ENCODE results near the gene USP11. TPM values are rescaled to one million over a fixed set of nuclear protein-coding genes. Genes with fewer than 3 reads are reported as not detected.

The USP11 gene
- total RNA-seq, 1 donor from 2014 or later, result 106 TPM

GRCh38 chrX:47193475-47194193, 39.2 kb upstream of the USP11 start, which contains the start of gene UBA1:
Gene UBA1 (plus strand): TSS chrX:47193829. CDS start chrX:47198803, 4,974 bp downstream.
- peak; percentile 99 for DNase-seq (ENCODE audit: low spot score)
- TF ChIP-seq CTCF (IDR thresholded peaks at IDR 0.05) (peak; percentile 91), EZH2phosphoT487 (IDR thresholded peaks at IDR 0.05) (no peak), EZH2 (IDR thresholded peaks at IDR 0.05) (no peak)
- peaks cover 57% of the 10 kb centered on the region for H3K4me1 Mint-ChIP-seq
- H3K9me3 ChIP-seq (ENCODE audit: low read depth), result no peaks in the 10 kb centered on the region
- H3K36me3 ChIP-seq, result peaks cover 2% of the 10 kb centered on the region
- peak within 1 kb of the TSS; percentile 72 for H2AFZ ChIP-seq (replicated peaks)
- peak within 1 kb of the TSS; percentile 99 for H3K4me3 Mint-ChIP-seq
- H3K4me1 ChIP-seq, result peaks cover 41% of the 10 kb centered on the region
- H3K9me3 Mint-ChIP-seq, result no peaks in the 10 kb centered on the region
- peak within 1 kb of the TSS; percentile 92 for H3K4me3 ChIP-seq
- H3K36me3 Mint-ChIP-seq, result peaks cover 28% of the 10 kb centered on the region
- H3K9ac ChIP-seq, result peak within 1 kb of the TSS; percentile 99
- peak within 1 kb of the TSS; percentile 99 for H3K4me2 ChIP-seq
- peaks cover 50% of the 10 kb centered on the region for H3K79me2 ChIP-seq (ENCODE audit: low read depth)
- H3K27ac ChIP-seq, result peak within 1 kb of the TSS; percentile 90
- H3F3A ChIP-seq (ENCODE audit: low read depth), result peaks cover 16% of the 10 kb centered on the region
- H3K27ac Mint-ChIP-seq, result peak within 1 kb of the TSS; percentile 99
- H3K27me3 Mint-ChIP-seq (ENCODE audit: insufficient read depth, low read depth), result peaks cover 7% of the 10 kb centered on the region
- H4K20me1 ChIP-seq (ENCODE audit: low read depth), result peaks cover 47% of the 10 kb centered on the region
- H3K27me3 ChIP-seq, result peaks cover 19% of the 10 kb centered on the region

GRCh38 chrX:47194194-47194787, 38.5 kb upstream of the USP11 start:
- Histone ChIP-seq H3K9me3 (ENCODE audit: low read depth) (no peaks in the 10 kb centered on the region), H3K36me3 (peaks cover 7% of the 10 kb centered on the region), H3K27ac (peak overlapping the region; percentile 90), H3F3A (ENCODE audit: low read depth) (peaks cover 14% of the 10 kb centered on the region), H3K27me3 (peaks cover 19% of the 10 kb centered on the region), H3K79me2 (ENCODE audit: low read depth) (peaks cover 57% of the 10 kb centered on the region), H2AFZ (replicated peaks) (peak overlapping the region; percentile 72), H3K4me3 (peak overlapping the region; percentile 92), H4K20me1 (ENCODE audit: low read depth) (peaks cover 53% of the 10 kb centered on the region), H3K9ac (peak overlapping the region; percentile 99), H3K4me2 (peak overlapping the region; percentile 99), H3K4me1 (peaks cover 41% of the 10 kb centered on the region)
- peak overlapping the region; percentile 99 for H3K27ac Mint-ChIP-seq
- peaks cover 7% of the 10 kb centered on the region for H3K27me3 Mint-ChIP-seq (ENCODE audit: insufficient read depth, low read depth)
- no peaks in the 10 kb centered on the region for H3K9me3 Mint-ChIP-seq
- TF ChIP-seq CTCF (IDR thresholded peaks at IDR 0.05), result no peak
- no peak for TF ChIP-seq EZH2phosphoT487 (IDR thresholded peaks at IDR 0.05)
- no peak for TF ChIP-seq EZH2 (IDR thresholded peaks at IDR 0.05)
- peaks cover 57% of the 10 kb centered on the region for H3K4me1 Mint-ChIP-seq
- peaks cover 35% of the 10 kb centered on the region for H3K36me3 Mint-ChIP-seq
- no peak for DNase-seq (ENCODE audit: low spot score)
- peak overlapping the region; percentile 99 for H3K4me3 Mint-ChIP-seq

GRCh38 chrX:47196098-47196497, 36.7 kb upstream of the USP11 start:
- no peak for DNase-seq (ENCODE audit: low spot score)
- H3K27me3 ChIP-seq, result peaks cover 16% of the 10 kb centered on the region
- H3K4me2 ChIP-seq, result peak overlapping the region; percentile 99
- H3K27ac ChIP-seq, result no peak overlapping the region
- Mint-ChIP-seq H3K4me3 (peak overlapping the region; percentile 99), H3K27me3 (ENCODE audit: insufficient read depth, low read depth) (peaks cover 9% of the 10 kb centered on the region), H3K36me3 (peaks cover 49% of the 10 kb centered on the region), H3K27ac (peak overlapping the region; percentile 26), H3K4me1 (peaks cover 54% of the 10 kb centered on the region), H3K9me3 (no peaks in the 10 kb centered on the region)
- peaks cover 41% of the 10 kb centered on the region for H3K4me1 ChIP-seq
- H3K9ac ChIP-seq, result peak overlapping the region; percentile 1
- TF ChIP-seq EZH2phosphoT487 (IDR thresholded peaks at IDR 0.05), result no peak
- TF ChIP-seq CTCF (IDR thresholded peaks at IDR 0.05), result no peak
- TF ChIP-seq EZH2 (IDR thresholded peaks at IDR 0.05), result no peak
- peaks cover 10% of the 10 kb centered on the region for H3F3A ChIP-seq (ENCODE audit: low read depth)
- H3K4me3 ChIP-seq, result peak overlapping the region; percentile 92
- H2AFZ ChIP-seq (replicated peaks), result no peak overlapping the region
- H4K20me1 ChIP-seq (ENCODE audit: low read depth), result peaks cover 70% of the 10 kb centered on the region
- peaks cover 73% of the 10 kb centered on the region for H3K79me2 ChIP-seq (ENCODE audit: low read depth)
- no peaks in the 10 kb centered on the region for H3K9me3 ChIP-seq (ENCODE audit: low read depth)
- peaks cover 7% of the 10 kb centered on the region for H3K36me3 ChIP-seq

All from neural progenitor cell (in vitro differentiated cells).